ENCODE results near the gene FAM3D.

GRCh38 chr3:58661836-58662420 lies 4.6 kb downstream of the FAM3D start:
- no peak for TF ChIP-seq GATA3 (IDR thresholded peaks at IDR 0.05; ENCODE audit: low read depth, low read length)
- TF ChIP-seq GATA2 (IDR thresholded peaks at IDR 0.05; ENCODE audit: low read depth, low read length), result no peak
